ENCODE data around the gene CPA2.

Gene CPA2

GRCh38 chr7:130276796-130277762 is 10.4 kb downstream of the CPA2 start:
- DNase-seq (ENCODE audit: extremely low read depth, low read depth), result no peak
- no peak overlapping the region for H3K4me3 ChIP-seq (replicated peaks; ENCODE audit: low read depth, low read length)

GRCh38 chr7:130277763-130278643 is 11.3 kb downstream of the CPA2 start:
- no peak for DNase-seq (ENCODE audit: extremely low read depth, low read depth)
- H3K4me3 ChIP-seq (replicated peaks; ENCODE audit: low read depth, low read length), result no peak overlapping the region
- TF ChIP-seq, protein P1, sequence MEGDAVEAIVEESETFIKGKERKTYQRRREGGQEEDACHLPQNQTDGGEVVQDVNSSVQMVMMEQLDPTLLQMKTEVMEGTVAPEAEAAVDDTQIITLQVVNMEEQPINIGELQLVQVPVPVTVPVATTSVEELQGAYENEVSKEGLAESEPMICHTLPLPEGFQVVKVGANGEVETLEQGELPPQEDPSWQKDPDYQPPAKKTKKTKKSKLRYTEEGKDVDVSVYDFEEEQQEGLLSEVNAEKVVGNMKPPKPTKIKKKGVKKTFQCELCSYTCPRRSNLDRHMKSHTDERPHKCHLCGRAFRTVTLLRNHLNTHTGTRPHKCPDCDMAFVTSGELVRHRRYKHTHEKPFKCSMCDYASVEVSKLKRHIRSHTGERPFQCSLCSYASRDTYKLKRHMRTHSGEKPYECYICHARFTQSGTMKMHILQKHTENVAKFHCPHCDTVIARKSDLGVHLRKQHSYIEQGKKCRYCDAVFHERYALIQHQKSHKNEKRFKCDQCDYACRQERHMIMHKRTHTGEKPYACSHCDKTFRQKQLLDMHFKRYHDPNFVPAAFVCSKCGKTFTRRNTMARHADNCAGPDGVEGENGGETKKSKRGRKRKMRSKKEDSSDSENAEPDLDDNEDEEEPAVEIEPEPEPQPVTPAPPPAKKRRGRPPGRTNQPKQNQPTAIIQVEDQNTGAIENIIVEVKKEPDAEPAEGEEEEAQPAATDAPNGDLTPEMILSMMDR (IDR thresholded peaks at IDR 0.05; ENCODE audit: low read depth, low read length, missing control alignments), result peak; percentile 56

More at GRCh38 chr7:130276796-130277762, 10.4 kb downstream of the CPA2 start:
- TF ChIP-seq, protein P1 (IDR thresholded peaks at IDR 0.05; ENCODE audit: low read depth, low read length, missing control alignments), result no peak

DNA sequence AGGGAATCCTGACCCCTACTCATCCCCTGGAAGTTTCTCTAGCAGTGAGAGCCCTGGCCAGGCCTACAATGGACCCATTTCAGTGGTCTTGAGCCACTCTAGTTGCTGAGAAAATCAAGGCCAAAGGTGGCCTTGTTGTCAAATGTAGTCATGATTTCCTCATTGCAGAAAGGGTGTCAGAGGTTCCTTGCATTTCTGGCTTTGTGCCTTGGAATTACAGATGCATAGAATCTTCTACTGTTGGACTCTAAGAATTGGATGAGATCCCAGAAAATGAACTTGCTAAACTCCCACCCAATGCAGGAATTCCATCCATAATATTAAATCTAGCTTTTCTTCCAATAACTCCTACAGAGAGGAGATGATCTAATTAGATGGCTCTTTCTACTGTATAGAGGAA is 12.2 kb downstream of the CPA2 start:
- no peak overlapping the region for H3K4me3 ChIP-seq (replicated peaks; ENCODE audit: low read depth, low read length)
- DNase-seq (ENCODE audit: extremely low read depth, low read depth), result no peak
- TF ChIP-seq, protein P1 (IDR thresholded peaks at IDR 0.05; ENCODE audit: low read depth, low read length, missing control alignments), result no peak

DNA sequence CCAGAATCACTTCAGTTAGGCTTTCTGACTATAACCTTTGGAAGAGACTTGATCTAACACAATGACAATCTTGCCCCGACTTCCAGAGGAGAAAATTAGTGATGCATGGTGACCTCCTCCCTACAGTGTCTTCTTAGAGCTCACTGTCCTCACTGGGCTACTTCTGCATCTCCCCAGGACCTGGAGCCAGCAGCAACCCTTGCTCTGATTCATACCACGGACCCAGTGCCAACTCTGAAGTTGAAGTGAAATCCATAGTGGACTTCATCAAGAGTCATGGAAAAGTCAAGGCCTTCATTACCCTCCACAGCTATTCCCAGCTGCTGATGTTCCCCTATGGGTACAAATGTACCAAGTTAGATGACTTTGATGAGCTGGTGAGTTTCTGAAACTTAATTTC is 12.6 kb downstream of the CPA2 start:
- H3K4me3 ChIP-seq (replicated peaks; ENCODE audit: low read depth, low read length), result no peak overlapping the region
- DNase-seq (ENCODE audit: extremely low read depth, low read depth), result no peak
- TF ChIP-seq, protein P1 (IDR thresholded peaks at IDR 0.05; ENCODE audit: low read depth, low read length, missing control alignments), result no peak

GRCh38 chr7:130279906-130280305 is 13.2 kb downstream of the CPA2 start:
- DNase-seq (ENCODE audit: extremely low read depth, low read depth), result no peak
- H3K4me3 ChIP-seq (replicated peaks; ENCODE audit: low read depth, low read length), result no peak overlapping the region
- TF ChIP-seq, protein P1 (IDR thresholded peaks at IDR 0.05; ENCODE audit: low read depth, low read length, missing control alignments), result no peak

- TF ChIP-seq, protein P1 (IDR thresholded peaks at IDR 0.05; ENCODE audit: low read depth, low read length, missing control alignments), result no peak
- H3K4me3 ChIP-seq (replicated peaks; ENCODE audit: low read depth, low read length), result no peak overlapping the region
- no peak for DNase-seq (ENCODE audit: extremely low read depth, low read depth)
These were observed 14.6 kb downstream of the CPA2 start for GRCh38 chr7:130281260-130281659.

All from HFF-Myc (cell line).